ENCODE measurements around the gene HSCB.

- TF ChIP-seq CTCF (IDR thresholded peaks at IDR 0.05): no peak
- TF ChIP-seq ZFX (IDR thresholded peaks at IDR 0.05; ENCODE audit: borderline replicate concordance): no peak
Observed at GRCh38 chr22:28743852-28744251, 2.0 kb downstream of the HSCB start.
